NB4 (cell line): Measurements from ENCODE around the gene PAMR1.

Source experiments
- CTCF ChIP-seq: IDR thresholded peaks from one replicate; pipeline ENCODE4 v1.5.1; 2012; ENCODE audit warnings: low read depth, low read length
- POLR2A ChIP-seq: IDR thresholded peaks from 2 replicates; pipeline ENCODE4 v1.6.1; 2011; ENCODE audit warnings: mild to moderate bottlenecking; ENCODE audit not compliant: insufficient read length; ENCODE audit errors: extremely low read depth

DNA sequence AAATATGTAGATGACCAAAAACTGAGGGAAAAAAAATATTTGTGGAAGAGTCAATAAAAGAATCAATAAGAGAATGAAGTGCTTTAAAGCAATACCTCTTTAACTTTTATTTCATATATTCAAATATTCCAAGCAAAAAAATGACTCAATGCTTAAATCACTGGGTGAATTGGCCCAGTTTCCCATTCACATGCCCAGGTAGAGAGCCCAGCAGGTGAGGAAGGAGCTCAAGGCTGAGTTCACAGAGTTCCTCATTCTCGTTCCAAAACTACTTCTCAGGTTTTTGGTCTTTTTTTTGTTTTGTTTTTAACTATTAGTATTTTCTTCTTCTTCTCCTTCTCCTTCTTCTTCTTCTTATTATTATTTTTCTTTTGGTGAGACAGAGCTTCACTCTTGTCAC lies 136.3 kb downstream of the PAMR1 start:
- TF ChIP-seq POLR2A (no peak), CTCF (no peak)
